ENCODE data around the gene IL10RA.

The IL10RA gene

GRCh38 chr11:118015385-118015841, 29.2 kb downstream of the IL10RA start:
- Mint-ChIP-seq H3K27me3 (ENCODE audit: low read depth) (peaks cover 24% of the 10 kb centered on the region), H3K4me3 (no peak overlapping the region), H3K27ac (no peak overlapping the region), H3K4me1 (no peaks in the 10 kb centered on the region), H3K9me3 (peaks cover 11% of the 10 kb centered on the region), H3K36me3 (ENCODE audit: low read depth) (no peaks in the 10 kb centered on the region)
- no peak for TF ChIP-seq CTCF (IDR thresholded peaks at IDR 0.05; ENCODE audit: unreplicated experiment in 3 of 3)

DNA sequence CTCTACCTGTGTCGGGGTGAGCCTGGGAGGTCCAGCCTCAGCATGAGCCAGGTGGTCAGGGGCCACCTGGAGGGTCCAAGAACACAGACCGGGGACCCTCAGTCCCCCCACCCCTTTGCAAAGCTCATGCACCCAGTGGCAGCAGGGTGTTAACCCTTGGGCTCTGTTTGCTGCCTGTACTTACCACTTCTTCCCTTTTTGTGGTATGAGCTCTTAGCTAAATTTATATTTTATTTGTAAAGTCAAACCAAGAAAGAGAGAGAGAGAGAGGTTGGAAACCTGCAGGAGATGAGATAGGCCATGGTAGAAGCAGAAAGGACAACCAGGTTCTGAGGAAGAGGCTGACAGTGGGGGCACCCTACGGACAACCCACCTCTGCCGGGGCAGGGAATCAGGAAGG, 29.9 kb downstream of the IL10RA start:
- Mint-ChIP-seq H3K4me3 (no peak overlapping the region), H3K27me3 (ENCODE audit: low read depth) (peaks cover 24% of the 10 kb centered on the region), H3K9me3 (peaks cover 12% of the 10 kb centered on the region), H3K27ac (no peak overlapping the region), H3K4me1 (no peaks in the 10 kb centered on the region), H3K36me3 (ENCODE audit: low read depth) (no peaks in the 10 kb centered on the region)
- no peak for TF ChIP-seq CTCF (IDR thresholded peaks at IDR 0.05; ENCODE audit: unreplicated experiment in 3 of 3)

DNA sequence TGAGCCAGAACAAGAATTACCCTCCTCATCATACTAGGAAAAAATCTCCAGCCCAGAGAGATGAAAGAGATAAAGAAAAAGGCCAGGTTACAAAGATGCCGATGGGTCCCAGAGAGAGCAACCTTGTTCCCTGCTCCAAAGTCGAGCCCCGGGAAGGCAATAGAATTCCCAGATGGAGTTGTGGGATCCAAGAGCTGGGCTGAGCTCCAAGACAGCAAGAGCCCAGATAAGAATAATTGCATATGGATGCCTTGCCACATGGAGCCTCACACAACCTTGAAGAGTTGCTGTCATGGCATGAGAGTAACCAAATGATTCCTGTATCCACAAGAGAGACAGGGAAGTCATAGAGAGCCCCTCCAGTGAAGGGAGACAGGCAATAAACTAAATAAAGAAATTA, 30.9 kb downstream of the IL10RA start:
- H3K27ac Mint-ChIP-seq, result no peak overlapping the region
- no peaks in the 10 kb centered on the region for H3K36me3 Mint-ChIP-seq (ENCODE audit: low read depth)
- no peak overlapping the region for H3K4me3 Mint-ChIP-seq
- no peaks in the 10 kb centered on the region for H3K4me1 Mint-ChIP-seq
- H3K27me3 Mint-ChIP-seq (ENCODE audit: low read depth), result peaks cover 23% of the 10 kb centered on the region
- peaks cover 14% of the 10 kb centered on the region for H3K9me3 Mint-ChIP-seq
- no peak for TF ChIP-seq CTCF (IDR thresholded peaks at IDR 0.05; ENCODE audit: unreplicated experiment in 3 of 3)

- no peak for TF ChIP-seq CTCF (IDR thresholded peaks at IDR 0.05; ENCODE audit: unreplicated experiment in 3 of 3)
- peaks cover 14% of the 10 kb centered on the region for H3K9me3 Mint-ChIP-seq
- H3K4me1 Mint-ChIP-seq, result no peaks in the 10 kb centered on the region
- no peak overlapping the region for H3K27ac Mint-ChIP-seq
- no peak overlapping the region for H3K4me3 Mint-ChIP-seq
- H3K36me3 Mint-ChIP-seq (ENCODE audit: low read depth), result no peaks in the 10 kb centered on the region
- peaks cover 19% of the 10 kb centered on the region for H3K27me3 Mint-ChIP-seq (ENCODE audit: low read depth)
These were observed 31.6 kb downstream of the IL10RA start for GRCh38 chr11:118017631-118018315.

DNA sequence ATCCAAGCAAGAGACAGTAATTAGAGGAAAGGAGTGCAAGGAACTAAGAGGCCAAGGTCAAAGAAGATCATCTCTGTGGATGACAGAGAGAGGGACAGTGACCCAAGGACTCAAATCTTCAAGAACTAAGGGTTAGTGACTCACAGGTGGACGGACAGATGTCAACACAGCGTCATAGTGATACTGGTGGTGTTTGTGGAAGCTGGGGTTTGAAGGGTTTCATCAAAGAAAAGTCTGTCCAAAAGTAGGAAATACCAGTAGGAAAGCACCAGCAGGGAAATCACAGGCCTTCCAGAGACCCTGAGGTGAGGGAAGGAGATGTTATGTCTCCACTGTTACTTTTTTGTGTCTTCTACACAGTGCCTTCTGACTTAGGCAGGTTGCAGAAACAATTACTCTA, 32.2 kb downstream of the IL10RA start:
- Mint-ChIP-seq H3K4me3 (no peak overlapping the region), H3K9me3 (peaks cover 14% of the 10 kb centered on the region), H3K27me3 (ENCODE audit: low read depth) (peaks cover 19% of the 10 kb centered on the region), H3K36me3 (ENCODE audit: low read depth) (no peaks in the 10 kb centered on the region), H3K4me1 (no peaks in the 10 kb centered on the region), H3K27ac (no peak overlapping the region)
- TF ChIP-seq CTCF (IDR thresholded peaks at IDR 0.05; ENCODE audit: unreplicated experiment in 3 of 3), result no peak

DNA sequence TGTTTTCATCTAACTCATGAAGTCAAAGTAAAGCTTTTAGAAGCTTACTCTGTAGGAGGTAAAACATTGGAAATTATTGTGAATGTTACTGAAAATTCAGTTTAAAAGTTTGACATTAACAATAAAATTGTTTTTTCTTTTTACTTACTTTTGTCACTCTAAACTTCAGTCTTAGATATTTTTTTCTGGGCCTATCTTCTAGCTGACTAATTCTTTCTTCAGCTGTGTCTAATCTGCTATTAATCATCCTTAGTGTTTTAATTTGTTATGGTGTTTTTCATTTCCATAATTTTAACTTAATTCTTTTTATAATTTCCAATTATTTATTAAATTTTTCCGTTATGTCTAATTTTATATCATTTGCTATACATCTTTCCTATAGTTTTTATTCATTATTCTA, 35.0 kb downstream of the IL10RA start:
- Mint-ChIP-seq H3K4me3 (no peak overlapping the region), H3K27me3 (ENCODE audit: low read depth) (peaks cover 15% of the 10 kb centered on the region), H3K36me3 (ENCODE audit: low read depth) (no peaks in the 10 kb centered on the region), H3K4me1 (no peaks in the 10 kb centered on the region), H3K27ac (no peak overlapping the region), H3K9me3 (peaks cover 17% of the 10 kb centered on the region)
- TF ChIP-seq CTCF (IDR thresholded peaks at IDR 0.05; ENCODE audit: unreplicated experiment in 3 of 3), result no peak
